ENCODE measurements around the gene LCE1F. TPM values are rescaled to one million over a fixed set of nuclear protein-coding genes. Genes with fewer than 3 reads are reported as not detected.

LCE1F gene
- total and polyA plus RNA-seq, 11 donors: not detected

- ATAC-seq (no peak), DNase-seq (no peak)
- H3K27ac ChIP-seq: no peak overlapping the region
- no peaks in the 10 kb centered on the region for H3K36me3 ChIP-seq
- no peaks in the 10 kb centered on the region for H3K4me1 ChIP-seq
- no peak overlapping the region for H3K4me3 ChIP-seq
- H3K27me3 ChIP-seq: peaks cover 0 to 5% (median 0%) of the 10 kb centered on the region in 9 donors
- no peak for TF ChIP-seq POLR2A (IDR thresholded peaks at IDR 0.05)
- TF ChIP-seq CTCF (IDR thresholded peaks at IDR 0.05): no peak
- H3K9me3 ChIP-seq: no peaks in the 10 kb centered on the region
- 60 to 76% (median 71%) methylated on average over 5 of the region's 5 CpGs for WGBS, 4 donors
- intact Hi-C loops (cut with DNase I): no loop called here
These were observed 36.9 kb upstream of the LCE1F start for GRCh38 chr1:152737997-152738396.

- H3K27ac ChIP-seq: no peak overlapping the region
- H3K27me3 ChIP-seq: peaks cover 0 to 5% (median 0%) of the 10 kb centered on the region in 9 donors
- no peak overlapping the region for H3K4me3 ChIP-seq
- TF ChIP-seq CTCF (IDR thresholded peaks at IDR 0.05) (no peak), POLR2A (IDR thresholded peaks at IDR 0.05) (no peak)
- WGBS, 4 donors: 67 to 77% (median 71%) methylated on average over 3 of the region's 3 CpGs
- no peak for DNase-seq
- intact Hi-C loops (cut with DNase I): no loop called here
- H3K4me1 ChIP-seq: no peaks in the 10 kb centered on the region
- ATAC-seq: no peak
- no peaks in the 10 kb centered on the region for H3K36me3 ChIP-seq
- no peaks in the 10 kb centered on the region for H3K9me3 ChIP-seq
These were observed 35.1 kb upstream of the LCE1F start for GRCh38 chr1:152739841-152740240.

GRCh38 chr1:152741656-152742055 lies 33.3 kb upstream of the LCE1F start:
- intact Hi-C loops (cut with DNase I): no loop called here
- TF ChIP-seq CTCF (IDR thresholded peaks at IDR 0.05): no peak
- no peak for TF ChIP-seq POLR2A (IDR thresholded peaks at IDR 0.05)

GRCh38 chr1:152743371-152744145 lies 31.4 kb upstream of the LCE1F start:
- ATAC-seq: no peak
- no peak overlapping the region for H3K4me3 ChIP-seq
- intact Hi-C loops (cut with DNase I): no loop called here

More at GRCh38 chr1:152741656-152742055, 33.3 kb upstream of the LCE1F start:
- Histone ChIP-seq H3K36me3 (no peaks in the 10 kb centered on the region), H3K4me3 (no peak overlapping the region), H3K9me3 (no peaks in the 10 kb centered on the region), H3K27ac (no peak overlapping the region), H3K4me1 (no peaks in the 10 kb centered on the region), H3K27me3 (peaks cover 0 to 4% (median 0%) of the 10 kb centered on the region in 9 donors)
- DNase-seq (no peak), ATAC-seq (no peak)

More at GRCh38 chr1:152743371-152744145, 31.4 kb upstream of the LCE1F start:
- no peaks in the 10 kb centered on the region for H3K4me1 ChIP-seq
- TF ChIP-seq CTCF (IDR thresholded peaks at IDR 0.05): no peak
- TF ChIP-seq POLR2A (IDR thresholded peaks at IDR 0.05): no peak
- H3K27ac ChIP-seq: no peak overlapping the region
- H3K9me3 ChIP-seq: no peaks in the 10 kb centered on the region
- 57 to 66% (median 63%) methylated on average over 2 of the region's 2 CpGs for WGBS, 4 donors
- peaks cover 0 to 7% (median 0%) of the 10 kb centered on the region in 9 donors for H3K27me3 ChIP-seq
- H3K36me3 ChIP-seq: no peaks in the 10 kb centered on the region
- no peak for DNase-seq
